ENCODE measurements around the gene HEATR3.

GRCh38 chr16:50059669-50060068, 6.1 kb upstream of the HEATR3 start:
- no peak for TF ChIP-seq CTCF (IDR thresholded peaks at IDR 0.05; ENCODE audit: control extremely low read depth in 1 of 3, insufficient read depth in 1 of 3, low read depth in 1 of 3, low read length in 3 of 3)
- TF ChIP-seq BACH1 (IDR thresholded peaks at IDR 0.05; ENCODE audit: low read length), result no peak
